ENCODE data around the gene ADK. TPM values are rescaled to one million over a fixed set of nuclear protein-coding genes. Genes with fewer than 3 reads are reported as not detected.

ADK gene
- total and polyA plus RNA-seq, 2 of the 13 experiments (the other 11 are each of a cell fraction or from before 2014, with no cell fraction given), result 48.6 to 79.1 TPM

DNA sequence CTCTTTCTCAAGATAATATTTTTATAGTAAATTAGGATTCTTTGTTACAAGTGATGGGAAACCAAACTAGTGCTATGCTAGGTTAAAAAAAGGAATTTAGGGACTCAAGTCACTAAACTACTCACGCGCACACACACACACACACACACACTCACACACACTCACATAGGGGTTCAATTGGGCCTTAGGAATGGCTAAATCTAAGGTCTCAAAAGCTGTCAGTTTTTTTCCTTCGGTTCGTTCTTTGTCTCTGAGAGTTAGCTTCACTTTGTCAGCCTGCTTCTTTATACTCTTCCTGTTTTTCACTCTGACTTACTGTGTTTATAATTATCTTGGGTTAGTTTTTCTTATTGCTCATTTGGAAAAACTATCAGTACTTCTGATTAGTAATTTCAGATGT lies 138.9 kb downstream of the ADK start (continued):
- TF ChIP-seq ZNF124 (CRISPR knock-in tag; IDR thresholded peaks at IDR 0.05) (no peak), ZBTB8A (CRISPR knock-in tag; IDR thresholded peaks at IDR 0.05; ENCODE audit: borderline replicate concordance, low read depth) (no peak), FOXO1 (CRISPR knock-in tag; IDR thresholded peaks at IDR 0.05) (no peak), ELF3 (CRISPR knock-in tag; IDR thresholded peaks at IDR 0.05) (no peak), SKIL (CRISPR knock-in tag; IDR thresholded peaks at IDR 0.05; ENCODE audit: borderline replicate concordance) (no peak), JUND (CRISPR knock-in tag; IDR thresholded peaks at IDR 0.05) (no peak), ZNF672 (CRISPR knock-in tag; IDR thresholded peaks at IDR 0.05) (no peak), JDP2 (CRISPR knock-in tag; IDR thresholded peaks at IDR 0.05; ENCODE audit: borderline replicate concordance) (no peak), ZNF234 (CRISPR knock-in tag; conservative IDR thresholded peaks at IDR 0.05) (no peak), HDAC2 (CRISPR knock-in tag; IDR thresholded peaks at IDR 0.05) (no peak), LRRFIP1 (CRISPR knock-in tag; conservative IDR thresholded peaks at IDR 0.05) (no peak), ZNF468 (CRISPR knock-in tag; IDR thresholded peaks at IDR 0.05) (no peak), SIX4 (CRISPR knock-in tag; IDR thresholded peaks at IDR 0.05) (no peak), ZNF275 (CRISPR knock-in tag; IDR thresholded peaks at IDR 0.05; ENCODE audit: borderline replicate concordance) (no peak), ZNF20 (CRISPR knock-in tag; IDR thresholded peaks at IDR 0.05) (no peak)
